GM12878 (cell line): ENCODE results near the gene SIDT2. TPM values are rescaled to one million over a fixed set of nuclear protein-coding genes. Genes with fewer than 3 reads are reported as not detected.
A peak's percentile ranks its signal among the peaks of the same experiment; 100 is the strongest.

Source experiments
- ATAC-seq: fragments of 200-7000 bp; cut with Tn5 transposase; 3 replicates; pipeline ENCODE4 v1.9.1; 2020; ENCODE audit warnings: mild to moderate bottlenecking, moderate library complexity
- BruUV-seq: library from RNA; stranded (reverse); fragments of 400-500 nt; replicated peaks from 2 replicates; lab custom pipeline; 2021; lab: Mats Ljungman, UMichigan
- CTCF ChIA-PET: fragments of 300-600 bp; sonication (Branson Sonifier 250); formaldehyde crosslinking; extraction: SDS; loops from one replicate; lab custom pipeline; 2021; ENCODE audit warnings: inconsistent platforms; lab: Yijun Ruan, JAX
- POLR2A ChIA-PET: fragments of 350-600 bp; formaldehyde crosslinking; extraction: SDS; loops from one replicate; lab custom pipeline; 2021; ENCODE audit warnings: inconsistent platforms; lab: Charles Lee
- RAD21 ChIA-PET: fragments of 300-600 bp; sonication (Branson Sonifier 250); formaldehyde crosslinking; loops from one replicate; lab custom pipeline; 2023; ENCODE audit warnings: antibody characterized with exemption; ENCODE audit not compliant: unreplicated experiment; lab: Charles Lee
- SMC1A ChIA-PET: fragments of 300-600 bp; sonication (Branson Sonifier 250); formaldehyde crosslinking; loops from one replicate; lab custom pipeline; 2023; ENCODE audit not compliant: unreplicated experiment, uncharacterized antibody; lab: Charles Lee
- DNase-seq: peaks from one replicate; pipeline ENCODE4 v3.0.0-alpha.2; 2011; ENCODE audit warnings: low read depth, low spot score
- FAIRE-seq: peaks from 3 replicates; lab custom pipeline; 2011; peaks lifted over from hg19 to GRCh38; lab: Jason Lieb, UNC
- H2AFZ ChIP-seq: 2 replicates; pipeline ENCODE4 v1.6.0; 2011; ENCODE audit warnings: low read depth, low read length, control low read depth; ENCODE audit not compliant: control insufficient read depth
- H3K27ac ChIP-seq: 2 replicates; pipeline ENCODE4 v1.5.1; 2011; ENCODE audit warnings: control low read depth; ENCODE audit not compliant: control insufficient read depth, insufficient read depth
- H3K27me3 ChIP-seq, 2 experiments: replicated peaks in 1 of 2; 2 replicates each; pipeline versions ENCODE4 v1.6.0 to v1.6.1; 2011; ENCODE audit warnings: low read length in 1 of 2; ENCODE audit not compliant: control insufficient read depth in 2 of 2, insufficient read depth in 2 of 2
- H3K36me3 ChIP-seq, 2 experiments: 2 replicates each; pipeline ENCODE4 v1.5.1; 2011; ENCODE audit warnings: low read length in 1 of 2; ENCODE audit not compliant: control insufficient read depth in 2 of 2, insufficient read depth in 2 of 2
- H3K4me1 ChIP-seq: 2 replicates; pipeline ENCODE4 v1.6.1; 2011; ENCODE audit warnings: mild to moderate bottlenecking, low read length, moderate library complexity, mixed read lengths; ENCODE audit not compliant: control insufficient read depth, insufficient read depth
- H3K4me2 ChIP-seq: 2 replicates; pipeline ENCODE4 v1.6.0; 2011; ENCODE audit warnings: control low read depth; ENCODE audit not compliant: control insufficient read depth, insufficient read depth
- H3K4me3 ChIP-seq: fragments of 200-600 bp; sonication (generic); 2 replicates; pipeline ENCODE4 v1.5.1; 2016
- H3K79me2 ChIP-seq: 2 replicates; pipeline ENCODE4 v1.6.0; 2011; ENCODE audit warnings: low read length; ENCODE audit not compliant: control insufficient read depth, insufficient read depth
- H3K9ac ChIP-seq: 2 replicates; pipeline ENCODE4 v1.8.0; 2011; ENCODE audit warnings: low read length, control low read depth, mixed read lengths; ENCODE audit not compliant: control insufficient read depth, insufficient read depth
- H3K9me3 ChIP-seq: replicated peaks from 3 replicates; pipeline ENCODE4 v1.5.1; 2011; ENCODE audit warnings: mild to moderate bottlenecking, low read length; ENCODE audit not compliant: control insufficient read depth, insufficient read depth
- H4K20me1 ChIP-seq: 2 replicates; pipeline ENCODE4 v1.6.0; 2011; ENCODE audit not compliant: control insufficient read depth, insufficient read depth
- CBX5 ChIP-seq: sonication (generic); IDR thresholded peaks from 2 replicates; pipeline ENCODE4 v1.6.1; 2016; ENCODE audit warnings: low read depth, moderate library complexity, mild to moderate bottlenecking, inconsistent platforms
- CHD4 ChIP-seq: fragments of 200-600 bp; sonication (generic); IDR thresholded peaks from 2 replicates; pipeline ENCODE4 v1.6.1; 2016; ENCODE audit warnings: mild to moderate bottlenecking
- EGR1 ChIP-seq, 2 experiments: IDR thresholded peaks; 1 replicate in 1 of 2; 2 replicates in 1 of 2; pipeline ENCODE4 v1.6.1; 2011 to 2012; ENCODE audit warnings: low read depth in 2 of 2, low read length in 2 of 2, borderline replicate concordance in 1 of 2, mild to moderate bottlenecking in 1 of 2, moderate library complexity in 1 of 2
- LARP7 ChIP-seq: fragments of 450-650 bp; IDR thresholded peaks from 2 replicates; pipeline ENCODE4 v1.6.1; 2017; ENCODE audit warnings: mild to moderate bottlenecking
- MEF2B ChIP-seq: fragments of 450-650 bp; IDR thresholded peaks from 2 replicates; pipeline ENCODE4 v1.6.1; 2018; ENCODE audit warnings: mild to moderate bottlenecking, moderate library complexity; ENCODE audit not compliant: partially characterized antibody, poor library complexity, severe bottlenecking
- MTA2 ChIP-seq: fragments of 450-650 bp; IDR thresholded peaks from 2 replicates; pipeline ENCODE4 v1.6.1; 2016; ENCODE audit warnings: low read depth, mild to moderate bottlenecking, moderate library complexity
- NBN ChIP-seq: fragments of 450-650 bp; IDR thresholded peaks from 2 replicates; pipeline ENCODE4 v1.6.1; 2016
- NR2C1 ChIP-seq: fragments of 450-650 bp; IDR thresholded peaks from 2 replicates; pipeline ENCODE4 v1.6.1; 2017; ENCODE audit warnings: antibody characterized with exemption, mild to moderate bottlenecking, moderate library complexity
- SIX5 ChIP-seq: IDR thresholded peaks from 2 replicates; pipeline ENCODE4 v1.6.1; 2011; ENCODE audit warnings: mild to moderate bottlenecking, low read depth, low read length, moderate library complexity; ENCODE audit not compliant: severe bottlenecking
- SMC3 ChIP-seq: IDR thresholded peaks from 2 replicates; pipeline ENCODE4 v1.6.1; 2011; ENCODE audit warnings: low read length, improper control_type of control experiment, borderline replicate concordance
- ZNF217 ChIP-seq: fragments of 450-650 bp; IDR thresholded peaks from 2 replicates; pipeline ENCODE4 v1.6.1; 2017; ENCODE audit warnings: antibody characterized with exemption, mild to moderate bottlenecking
- ZNF622 ChIP-seq: fragments of 450-650 bp; IDR thresholded peaks from 2 replicates; pipeline ENCODE4 v1.6.1; 2017; ENCODE audit warnings: mild to moderate bottlenecking, inconsistent platforms
- WGBS: methylation state at CpG from one replicate; pipeline ENCODE4 v1.1.6; 2016; ENCODE audit warnings: low lambda C conversion rate; ENCODE audit not compliant: insufficient replicate concordance, insufficient coverage; ENCODE audit errors: missing lambda C conversion rate; 5-methylcytosine and 5-hydroxymethylcytosine counted together
- in situ Hi-C: fragments of 300-500 bp; cut with MboI; formaldehyde crosslinking; loops from 9 replicates; pipeline ENCODE4 v1.14.3; 2018; ENCODE audit warnings: mixed read lengths
- intact Hi-C: fragments of 100-400 bp; cut with micrococcal nuclease; formaldehyde crosslinking; loops from one replicate; pipeline ENCODE4 v1.14.2; 2022; ENCODE audit not compliant: unreplicated experiment
- polyA plus RNA-seq, 11 experiments: library from polyadenylated mRNA; depleted of rRNA in 4 of 11; unstranded in 6 of 11; stranded (reverse) in 5 of 11; fragments of >200 nt; fragmentation: Nextera tagmentation in 4 of 11; fragmentation: Illumina TruSeq in 1 of 11; extraction: Ambion mirVana in 4 of 11; extraction: Trizol in 1 of 11; gene quantifications; 1 replicate in 1 of 11; 2 replicates in 10 of 11; pipeline versions ENCODE4 v1.2.1 to v1.2.3, GENCODE V29; 2011 to 2016; ENCODE audit warnings: inconsistent platforms in 2 of 11, missing spikeins in 2 of 11, low read depth in 1 of 11
- total RNA-seq, 4 experiments: library from RNA; depleted of rRNA in 3 of 4; stranded (reverse); fragments of >200 nt in 3 of 4; fragmentation: Illumina TruSeq in 1 of 4; extraction: Trizol in 1 of 4; gene quantifications; 2 replicates each; pipeline versions ENCODE4 v1.2.1 to v1.2.3, GENCODE V29; 2013 to 2021
- TF ChIP-seq, protein P1 (sequence below): fragments of 450-650 bp; IDR thresholded peaks from 2 replicates; pipeline ENCODE4 v1.6.1; 2017; ENCODE audit warnings: mild to moderate bottlenecking, moderate library complexity
- TF ChIP-seq, protein P2 (sequence below): IDR thresholded peaks from 2 replicates; pipeline ENCODE4 v1.6.1; 2012; ENCODE audit warnings: mild to moderate bottlenecking, low read depth, low read length

SIDT2 gene
- total and polyA plus RNA-seq, 10 of the 15 experiments (the other 5 are each of a cell fraction or from before 2014, with no cell fraction given) = 4.9 to 23.9 (median 10.3) TPM

DNA sequence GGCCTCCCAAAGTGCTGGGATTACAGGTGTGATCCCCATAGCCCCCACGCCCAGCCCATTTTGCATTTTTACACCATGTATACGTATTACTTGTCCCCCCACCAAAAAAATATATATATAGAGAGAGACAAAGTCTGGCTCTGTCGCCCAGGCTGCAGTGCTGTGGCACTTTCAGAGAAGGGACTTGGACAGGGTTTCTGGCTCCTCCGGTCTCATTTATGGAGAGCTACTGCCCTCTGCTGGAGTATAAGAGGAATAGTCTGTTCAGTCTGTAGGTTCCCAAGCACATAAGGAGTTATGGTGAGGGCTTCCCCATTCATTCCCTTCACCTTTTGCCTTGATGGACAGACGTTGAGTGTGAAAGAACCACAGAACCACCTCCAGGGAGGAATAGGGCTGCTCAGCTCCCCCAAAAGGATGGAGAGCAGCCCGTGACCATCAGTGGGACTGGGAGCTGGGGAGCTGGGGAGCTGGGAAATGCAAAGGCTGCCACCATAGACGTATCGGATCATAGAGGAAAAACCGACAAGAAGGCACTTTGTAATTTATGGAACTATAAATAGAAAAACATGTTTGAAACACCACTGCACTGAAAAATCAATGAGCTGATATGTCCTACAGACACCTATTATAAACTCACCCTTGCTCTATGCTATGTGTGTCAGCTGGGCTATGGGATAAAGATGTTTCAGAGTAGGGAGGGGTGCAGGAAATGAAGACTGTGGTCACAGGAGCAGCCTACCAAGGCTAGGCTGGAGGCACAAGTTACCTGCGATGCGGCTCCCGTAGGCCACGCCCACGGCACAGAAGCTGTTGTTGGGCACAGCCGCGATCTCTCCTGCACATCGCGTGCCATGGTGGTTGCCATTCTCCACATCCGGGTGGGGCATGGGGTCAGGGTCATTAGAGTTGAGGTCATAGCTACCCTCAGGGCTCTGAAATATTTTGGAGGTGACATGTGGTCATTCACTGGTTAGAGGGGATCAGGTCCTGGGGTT lies 48.1 kb downstream of the SIDT2 start:
- Histone ChIP-seq H3K4me3 (no peak overlapping the region), H3K4me2 (no peak overlapping the region), H3K79me2 (peaks cover 28% of the 10 kb centered on the region), H2AFZ (no peak overlapping the region), H3K27me3 (no peaks in the 10 kb centered on the region), H3K9ac (no peak overlapping the region), H3K36me3 (peaks cover 33 to 36% of the 10 kb centered on the region in 2 experiments; a peak in 3 of 4 replicates), H4K20me1 (no peaks in the 10 kb centered on the region; the same call in 1 of the 2 replicates), H3K9me3 (no peaks in the 10 kb centered on the region), H3K4me1 (peaks cover 9% of the 10 kb centered on the region), H3K27ac (no peak overlapping the region)
- no TSS peak for BruUV-seq
- DNase-seq (peak; percentile 35), FAIRE-seq (peak; percentile 84), ATAC-seq (peak; percentile 79)
- ChIA-PET RAD21 (interaction anchor here (0.6 to 9.9 kb wide), 17 partner anchors 17 to 493 kb away, joined by 3 to 159 read pairs (median 4); partner anchors contain the start of genes APOA5, PAFAH1B2 and SIDT2), CTCF (interaction anchor here (0.6 to 17.3 kb wide), 33 partner anchors 10 to 713 kb away, joined by 3 to 422 read pairs (median 4); partner anchors contain the start of genes APOA5, PAFAH1B2 and SIDT2), POLR2A (interaction anchor here (0.5 to 2.1 kb wide), 5 partner anchors 42 to 233 kb away, joined by 3 to 6 read pairs (median 4); no protein-coding TSS in a partner anchor), SMC1A (interaction anchor here (0.7 to 12.2 kb wide), 15 partner anchors 12 to 494 kb away, joined by 3 to 187 read pairs (median 4); partner anchors contain the start of gene SIDT2)
- in situ Hi-C loops (loop anchor here (5.0 kb wide), 1 partner anchor 349 kb away; no protein-coding TSS in a partner anchor), intact Hi-C loops (loop anchor here (1.0 to 5.0 kb wide), 5 partner anchors 45 to 434 kb away; partner anchors contain the start of genes APOA1 and APOA5)
- whole genome bisulfite sequencing = 65% methylated on average over 19 of the region's 19 CpGs
- TF ChIP-seq EGR1 (IDR thresholded peaks at IDR 0.05; ENCODE audit: borderline replicate concordance in 1 of 2, low read depth in 2 of 2, low read length in 2 of 2) = no peak
- TF ChIP-seq ZNF622 = no peak
- no peak for TF ChIP-seq CHD4
- TF ChIP-seq SIX5 = no peak
- TF ChIP-seq, protein P1, sequence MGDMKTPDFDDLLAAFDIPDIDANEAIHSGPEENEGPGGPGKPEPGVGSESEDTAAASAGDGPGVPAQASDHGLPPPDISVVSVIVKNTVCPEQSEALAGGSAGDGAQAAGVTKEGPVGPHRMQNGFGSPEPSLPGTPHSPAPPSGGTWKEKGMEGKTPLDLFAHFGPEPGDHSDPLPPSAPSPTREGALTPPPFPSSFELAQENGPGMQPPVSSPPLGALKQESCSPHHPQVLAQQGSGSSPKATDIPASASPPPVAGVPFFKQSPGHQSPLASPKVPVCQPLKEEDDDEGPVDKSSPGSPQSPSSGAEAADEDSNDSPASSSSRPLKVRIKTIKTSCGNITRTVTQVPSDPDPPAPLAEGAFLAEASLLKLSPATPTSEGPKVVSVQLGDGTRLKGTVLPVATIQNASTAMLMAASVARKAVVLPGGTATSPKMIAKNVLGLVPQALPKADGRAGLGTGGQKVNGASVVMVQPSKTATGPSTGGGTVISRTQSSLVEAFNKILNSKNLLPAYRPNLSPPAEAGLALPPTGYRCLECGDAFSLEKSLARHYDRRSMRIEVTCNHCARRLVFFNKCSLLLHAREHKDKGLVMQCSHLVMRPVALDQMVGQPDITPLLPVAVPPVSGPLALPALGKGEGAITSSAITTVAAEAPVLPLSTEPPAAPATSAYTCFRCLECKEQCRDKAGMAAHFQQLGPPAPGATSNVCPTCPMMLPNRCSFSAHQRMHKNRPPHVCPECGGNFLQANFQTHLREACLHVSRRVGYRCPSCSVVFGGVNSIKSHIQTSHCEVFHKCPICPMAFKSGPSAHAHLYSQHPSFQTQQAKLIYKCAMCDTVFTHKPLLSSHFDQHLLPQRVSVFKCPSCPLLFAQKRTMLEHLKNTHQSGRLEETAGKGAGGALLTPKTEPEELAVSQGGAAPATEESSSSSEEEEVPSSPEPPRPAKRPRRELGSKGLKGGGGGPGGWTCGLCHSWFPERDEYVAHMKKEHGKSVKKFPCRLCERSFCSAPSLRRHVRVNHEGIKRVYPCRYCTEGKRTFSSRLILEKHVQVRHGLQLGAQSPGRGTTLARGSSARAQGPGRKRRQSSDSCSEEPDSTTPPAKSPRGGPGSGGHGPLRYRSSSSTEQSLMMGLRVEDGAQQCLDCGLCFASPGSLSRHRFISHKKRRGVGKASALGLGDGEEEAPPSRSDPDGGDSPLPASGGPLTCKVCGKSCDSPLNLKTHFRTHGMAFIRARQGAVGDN = no peak
- TF ChIP-seq NR2C1 = no peak
- TF ChIP-seq MEF2B = no peak
- peak; percentile 74 for TF ChIP-seq SMC3
- no peak for TF ChIP-seq NBN
- no peak for TF ChIP-seq LARP7
- TF ChIP-seq MTA2 = no peak
- TF ChIP-seq, protein P2, sequence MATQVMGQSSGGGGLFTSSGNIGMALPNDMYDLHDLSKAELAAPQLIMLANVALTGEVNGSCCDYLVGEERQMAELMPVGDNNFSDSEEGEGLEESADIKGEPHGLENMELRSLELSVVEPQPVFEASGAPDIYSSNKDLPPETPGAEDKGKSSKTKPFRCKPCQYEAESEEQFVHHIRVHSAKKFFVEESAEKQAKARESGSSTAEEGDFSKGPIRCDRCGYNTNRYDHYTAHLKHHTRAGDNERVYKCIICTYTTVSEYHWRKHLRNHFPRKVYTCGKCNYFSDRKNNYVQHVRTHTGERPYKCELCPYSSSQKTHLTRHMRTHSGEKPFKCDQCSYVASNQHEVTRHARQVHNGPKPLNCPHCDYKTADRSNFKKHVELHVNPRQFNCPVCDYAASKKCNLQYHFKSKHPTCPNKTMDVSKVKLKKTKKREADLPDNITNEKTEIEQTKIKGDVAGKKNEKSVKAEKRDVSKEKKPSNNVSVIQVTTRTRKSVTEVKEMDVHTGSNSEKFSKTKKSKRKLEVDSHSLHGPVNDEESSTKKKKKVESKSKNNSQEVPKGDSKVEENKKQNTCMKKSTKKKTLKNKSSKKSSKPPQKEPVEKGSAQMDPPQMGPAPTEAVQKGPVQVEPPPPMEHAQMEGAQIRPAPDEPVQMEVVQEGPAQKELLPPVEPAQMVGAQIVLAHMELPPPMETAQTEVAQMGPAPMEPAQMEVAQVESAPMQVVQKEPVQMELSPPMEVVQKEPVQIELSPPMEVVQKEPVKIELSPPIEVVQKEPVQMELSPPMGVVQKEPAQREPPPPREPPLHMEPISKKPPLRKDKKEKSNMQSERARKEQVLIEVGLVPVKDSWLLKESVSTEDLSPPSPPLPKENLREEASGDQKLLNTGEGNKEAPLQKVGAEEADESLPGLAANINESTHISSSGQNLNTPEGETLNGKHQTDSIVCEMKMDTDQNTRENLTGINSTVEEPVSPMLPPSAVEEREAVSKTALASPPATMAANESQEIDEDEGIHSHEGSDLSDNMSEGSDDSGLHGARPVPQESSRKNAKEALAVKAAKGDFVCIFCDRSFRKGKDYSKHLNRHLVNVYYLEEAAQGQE = no peak
- no peak for TF ChIP-seq CBX5
- no peak for TF ChIP-seq ZNF217
